WTC11 (cell line): ENCODE data around the gene HOXD13. TPM values are rescaled to one million over a fixed set of nuclear protein-coding genes. Genes with fewer than 3 reads are reported as not detected.

Source experiments
- ATAC-seq: fragments of 200-7000 bp; cut with Tn5 transposase; 2 replicates; pipeline ENCODE4 v1.10.0; 2021; ENCODE audit warnings: mild to moderate bottlenecking, moderate library complexity
- CTCF ChIA-PET: fragments of 300-600 bp; sonication (Branson Sonifier 250); formaldehyde crosslinking; loops from one replicate; lab custom pipeline; 2021; ENCODE audit warnings: antibody characterized with exemption; lab: Charles Lee
- POLR2A ChIA-PET: fragments of 350-600 bp; sonication (Branson Sonifier 250); formaldehyde crosslinking; loops from one replicate; lab custom pipeline; 2021; ENCODE audit warnings: antibody characterized with exemption; lab: Charles Lee
- DNase-seq: peaks from one replicate; pipeline ENCODE4 v3.0.0; 2021; ENCODE audit warnings: low spot score
- H3K27ac Mint-ChIP-seq: 2 replicates; pipeline ENCODE4 v1.8.0; 2021; ENCODE audit warnings: mixed read lengths
- H3K27me3 Mint-ChIP-seq: 2 replicates; pipeline ENCODE4 v1.8.0; 2021; ENCODE audit warnings: low read depth, mild to moderate bottlenecking, moderate library complexity, mixed read lengths
- H3K36me3 Mint-ChIP-seq: 2 replicates; pipeline ENCODE4 v1.8.0; 2021; ENCODE audit warnings: mixed read lengths
- H3K4me1 Mint-ChIP-seq: 2 replicates; pipeline ENCODE4 v1.8.0; 2022; ENCODE audit warnings: mixed read lengths
- H3K4me3 Mint-ChIP-seq: 2 replicates; pipeline ENCODE4 v1.8.0; 2021; ENCODE audit warnings: mild to moderate bottlenecking, moderate library complexity, mixed read lengths
- H3K9me3 Mint-ChIP-seq: 2 replicates; pipeline ENCODE4 v1.8.0; 2021; ENCODE audit warnings: mixed read lengths
- ATF3 ChIP-seq: sonication (generic); formaldehyde crosslinking; conservative IDR thresholded peaks from 2 replicates; pipeline ENCODE4 v1.8.1; 2022; ENCODE audit warnings: mild to moderate bottlenecking, missing genetic modification reagents
- CBFB ChIP-seq: sonication (generic); formaldehyde crosslinking; IDR thresholded peaks from 2 replicates; pipeline ENCODE4 v1.8.1; 2022; ENCODE audit warnings: mild to moderate bottlenecking, low read depth, missing genetic modification reagents
- CREB1 ChIP-seq: sonication (generic); formaldehyde crosslinking; IDR thresholded peaks from 2 replicates; pipeline ENCODE4 v1.8.0; 2023; ENCODE audit warnings: mild to moderate bottlenecking, missing genetic modification reagents
- CTCF ChIP-seq: fragments of 200-600 bp; IDR thresholded peaks from 2 replicates; pipeline ENCODE4 v1.8.0; 2022; ENCODE audit warnings: antibody characterized with exemption
- FOXP1 ChIP-seq: sonication (generic); formaldehyde crosslinking; IDR thresholded peaks from 2 replicates; pipeline ENCODE4 v1.8.0; 2022; ENCODE audit warnings: missing genetic modification reagents, mild to moderate bottlenecking, moderate library complexity, borderline replicate concordance
- GABPB1 ChIP-seq: sonication (generic); formaldehyde crosslinking; IDR thresholded peaks from 2 replicates; pipeline ENCODE4 v1.8.1; 2023; ENCODE audit warnings: mild to moderate bottlenecking, missing genetic modification reagents
- JUN ChIP-seq: sonication (generic); formaldehyde crosslinking; IDR thresholded peaks from 2 replicates; pipeline ENCODE4 v1.8.0; 2023; ENCODE audit warnings: mild to moderate bottlenecking, missing genetic modification reagents
- NFATC4 ChIP-seq: fragments of 250-450 bp; sonication (Bioruptor Pico); IDR thresholded peaks from 2 replicates; pipeline ENCODE4 v1.9.0; 2021; ENCODE audit warnings: mild to moderate bottlenecking
- RELA ChIP-seq: sonication (generic); formaldehyde crosslinking; IDR thresholded peaks from 2 replicates; pipeline ENCODE4 v1.8.1; 2022; ENCODE audit warnings: missing genetic modification reagents, mild to moderate bottlenecking, borderline replicate concordance
- SMAD3 ChIP-seq: sonication (generic); formaldehyde crosslinking; IDR thresholded peaks from 2 replicates; pipeline ENCODE4 v1.8.0; 2022; ENCODE audit warnings: missing genetic modification reagents, mild to moderate bottlenecking, borderline replicate concordance
- ZNF219 ChIP-seq: sonication (generic); formaldehyde crosslinking; IDR thresholded peaks from 2 replicates; pipeline ENCODE4 v1.8.0; 2023; ENCODE audit warnings: missing genetic modification reagents, mild to moderate bottlenecking, borderline replicate concordance
- ZNF416 ChIP-seq: fragments of 250-450 bp; sonication (Bioruptor Pico); IDR thresholded peaks from 2 replicates; pipeline ENCODE4 v1.9.0; 2021; ENCODE audit warnings: mild to moderate bottlenecking, inconsistent platforms
- total RNA-seq: library from RNA; stranded (reverse); gene quantifications from 3 replicates; pipeline ENCODE4 v1.2.3, GENCODE V29; 2021
- TF ChIP-seq, protein P1 (sequence below): sonication (generic); formaldehyde crosslinking; IDR thresholded peaks from 2 replicates; pipeline ENCODE4 v1.8.0; 2022; ENCODE audit warnings: mild to moderate bottlenecking, missing genetic modification reagents
- TF ChIP-seq, protein P2 (sequence below): sonication (generic); formaldehyde crosslinking; IDR thresholded peaks from 2 replicates; pipeline ENCODE4 v1.8.1; 2022; ENCODE audit warnings: mild to moderate bottlenecking, moderate library complexity, missing genetic modification reagents
- TF ChIP-seq, protein P3 (sequence below): fragments of 250-450 bp; sonication (Bioruptor Pico); IDR thresholded peaks from 2 replicates; pipeline ENCODE4 v1.9.0; 2021; ENCODE audit warnings: mild to moderate bottlenecking, borderline replicate concordance
- TF ChIP-seq, protein P4 (sequence below): sonication (generic); formaldehyde crosslinking; IDR thresholded peaks from 2 replicates; pipeline ENCODE4 v1.8.0; 2023; ENCODE audit warnings: missing genetic modification reagents, mild to moderate bottlenecking, borderline replicate concordance

Gene HOXD13
- total RNA-seq, 1 experiment from 2014 or later, result not detected

DNA sequence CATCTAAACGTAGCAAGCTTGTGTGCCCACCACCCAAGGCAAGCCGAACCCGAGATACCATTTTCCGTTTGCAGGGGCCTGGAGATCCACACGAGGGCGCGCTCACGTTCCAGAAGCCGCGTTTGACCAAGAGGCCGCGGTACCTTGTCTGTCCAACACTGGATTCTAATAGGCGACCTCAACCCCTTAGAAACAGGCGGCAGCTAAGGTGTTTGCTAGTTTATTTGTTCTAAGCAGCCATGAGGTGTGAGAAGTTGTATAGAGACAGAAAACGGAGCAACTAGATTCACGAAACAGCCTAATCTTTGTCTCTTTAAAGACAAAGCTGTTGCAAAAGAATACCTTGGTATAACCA, 18.8 kb downstream of the HOXD13 start:
- Mint-ChIP-seq H3K36me3 (0 out of 2 replicates have a peak, but pooled peaks cover 4% of the 10 kb centered on the region), H3K27me3 (peaks cover 98% of the 10 kb centered on the region), H3K4me3 (no peak overlapping the region), H3K9me3 (no peaks in the 10 kb centered on the region), H3K27ac (no peak overlapping the region), H3K4me1 (peaks cover 29% of the 10 kb centered on the region)
- CTCF ChIA-PET, result interaction anchor here (0.6 to 2.2 kb wide), 14 partner anchors 10 to 547 kb away, joined by 3 to 15 read pairs (median 3); partner anchors contain the start of gene HOXD9
- DNase-seq, result peak; percentile 80
- TF ChIP-seq ATF3 (CRISPR knock-in tag) (no peak), GABPB1 (CRISPR knock-in tag) (peak; percentile 26; the same call in 1 of the 2 replicates), CTCF (peak; percentile 40; the same call in 1 of the 2 replicates)
- ATAC-seq, result peak; percentile 12
- POLR2A ChIA-PET, result no interaction called here

DNA sequence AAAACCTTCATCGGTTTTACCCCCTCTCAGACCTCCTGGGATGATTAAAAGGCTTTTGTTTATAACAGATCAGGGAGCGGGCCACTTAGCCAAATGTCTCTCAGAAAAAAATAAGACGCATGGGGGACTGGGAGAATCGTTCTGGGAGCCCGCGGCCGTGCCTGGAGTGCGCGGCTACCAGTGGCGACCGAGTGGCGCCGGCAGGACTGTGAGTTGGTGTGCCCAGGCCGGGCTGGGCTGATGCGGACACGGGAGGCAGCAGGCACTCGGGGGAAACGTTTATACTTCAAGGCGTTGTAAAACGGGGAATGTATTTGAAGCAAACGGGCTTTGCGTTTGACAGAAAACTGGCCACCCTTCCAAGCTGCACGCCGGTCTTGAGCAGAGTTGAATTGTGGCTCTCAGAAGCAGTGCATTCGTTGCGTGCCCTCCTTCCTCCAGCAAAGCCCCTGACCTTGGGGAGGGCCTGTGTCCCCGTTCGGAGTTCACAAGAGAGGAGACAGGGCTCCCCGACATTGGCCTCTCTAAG, 19.4 kb downstream of the HOXD13 start:
- POLR2A ChIA-PET, result no interaction called here
- Mint-ChIP-seq H3K27me3 (peaks cover 98% of the 10 kb centered on the region), H3K9me3 (peaks cover 3% of the 10 kb centered on the region), H3K36me3 (0 out of 2 replicates have a peak, but pooled peaks cover 7% of the 10 kb centered on the region), H3K27ac (no peak overlapping the region)
- DNase-seq, result no peak
- CTCF ChIA-PET, result interaction anchor here (0.6 to 2.2 kb wide), 11 partner anchors 9 to 548 kb away, joined by 3 to 15 read pairs (median 3); partner anchors contain the start of gene HOXD9
- no peak for TF ChIP-seq SMAD3
- TF ChIP-seq, protein P1, sequence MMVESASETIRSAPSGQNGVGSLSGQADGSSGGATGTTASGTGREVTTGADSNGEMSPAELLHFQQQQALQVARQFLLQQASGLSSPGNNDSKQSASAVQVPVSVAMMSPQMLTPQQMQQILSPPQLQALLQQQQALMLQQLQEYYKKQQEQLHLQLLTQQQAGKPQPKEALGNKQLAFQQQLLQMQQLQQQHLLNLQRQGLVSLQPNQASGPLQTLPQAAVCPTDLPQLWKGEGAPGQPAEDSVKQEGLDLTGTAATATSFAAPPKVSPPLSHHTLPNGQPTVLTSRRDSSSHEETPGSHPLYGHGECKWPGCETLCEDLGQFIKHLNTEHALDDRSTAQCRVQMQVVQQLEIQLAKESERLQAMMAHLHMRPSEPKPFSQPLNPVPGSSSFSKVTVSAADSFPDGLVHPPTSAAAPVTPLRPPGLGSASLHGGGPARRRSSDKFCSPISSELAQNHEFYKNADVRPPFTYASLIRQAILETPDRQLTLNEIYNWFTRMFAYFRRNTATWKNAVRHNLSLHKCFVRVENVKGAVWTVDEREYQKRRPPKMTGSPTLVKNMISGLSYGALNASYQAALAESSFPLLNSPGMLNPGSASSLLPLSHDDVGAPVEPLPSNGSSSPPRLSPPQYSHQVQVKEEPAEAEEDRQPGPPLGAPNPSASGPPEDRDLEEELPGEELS (CRISPR knock-in tag), result no peak
- no peak for TF ChIP-seq RELA (CRISPR knock-in tag)
- TF ChIP-seq JUN (CRISPR knock-in tag), result no peak
- TF ChIP-seq, protein P2, sequence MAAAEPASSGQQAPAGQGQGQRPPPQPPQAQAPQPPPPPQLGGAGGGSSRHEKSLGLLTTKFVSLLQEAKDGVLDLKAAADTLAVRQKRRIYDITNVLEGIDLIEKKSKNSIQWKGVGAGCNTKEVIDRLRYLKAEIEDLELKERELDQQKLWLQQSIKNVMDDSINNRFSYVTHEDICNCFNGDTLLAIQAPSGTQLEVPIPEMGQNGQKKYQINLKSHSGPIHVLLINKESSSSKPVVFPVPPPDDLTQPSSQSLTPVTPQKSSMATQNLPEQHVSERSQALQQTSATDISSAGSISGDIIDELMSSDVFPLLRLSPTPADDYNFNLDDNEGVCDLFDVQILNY, result no peak
- TF ChIP-seq CREB1 (CRISPR knock-in tag), result no peak
- TF ChIP-seq, protein P3, sequence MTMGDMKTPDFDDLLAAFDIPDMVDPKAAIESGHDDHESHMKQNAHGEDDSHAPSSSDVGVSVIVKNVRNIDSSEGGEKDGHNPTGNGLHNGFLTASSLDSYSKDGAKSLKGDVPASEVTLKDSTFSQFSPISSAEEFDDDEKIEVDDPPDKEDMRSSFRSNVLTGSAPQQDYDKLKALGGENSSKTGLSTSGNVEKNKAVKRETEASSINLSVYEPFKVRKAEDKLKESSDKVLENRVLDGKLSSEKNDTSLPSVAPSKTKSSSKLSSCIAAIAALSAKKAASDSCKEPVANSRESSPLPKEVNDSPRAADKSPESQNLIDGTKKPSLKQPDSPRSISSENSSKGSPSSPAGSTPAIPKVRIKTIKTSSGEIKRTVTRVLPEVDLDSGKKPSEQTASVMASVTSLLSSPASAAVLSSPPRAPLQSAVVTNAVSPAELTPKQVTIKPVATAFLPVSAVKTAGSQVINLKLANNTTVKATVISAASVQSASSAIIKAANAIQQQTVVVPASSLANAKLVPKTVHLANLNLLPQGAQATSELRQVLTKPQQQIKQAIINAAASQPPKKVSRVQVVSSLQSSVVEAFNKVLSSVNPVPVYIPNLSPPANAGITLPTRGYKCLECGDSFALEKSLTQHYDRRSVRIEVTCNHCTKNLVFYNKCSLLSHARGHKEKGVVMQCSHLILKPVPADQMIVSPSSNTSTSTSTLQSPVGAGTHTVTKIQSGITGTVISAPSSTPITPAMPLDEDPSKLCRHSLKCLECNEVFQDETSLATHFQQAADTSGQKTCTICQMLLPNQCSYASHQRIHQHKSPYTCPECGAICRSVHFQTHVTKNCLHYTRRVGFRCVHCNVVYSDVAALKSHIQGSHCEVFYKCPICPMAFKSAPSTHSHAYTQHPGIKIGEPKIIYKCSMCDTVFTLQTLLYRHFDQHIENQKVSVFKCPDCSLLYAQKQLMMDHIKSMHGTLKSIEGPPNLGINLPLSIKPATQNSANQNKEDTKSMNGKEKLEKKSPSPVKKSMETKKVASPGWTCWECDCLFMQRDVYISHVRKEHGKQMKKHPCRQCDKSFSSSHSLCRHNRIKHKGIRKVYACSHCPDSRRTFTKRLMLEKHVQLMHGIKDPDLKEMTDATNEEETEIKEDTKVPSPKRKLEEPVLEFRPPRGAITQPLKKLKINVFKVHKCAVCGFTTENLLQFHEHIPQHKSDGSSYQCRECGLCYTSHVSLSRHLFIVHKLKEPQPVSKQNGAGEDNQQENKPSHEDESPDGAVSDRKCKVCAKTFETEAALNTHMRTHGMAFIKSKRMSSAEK (CRISPR knock-in tag), result no peak
- TF ChIP-seq, protein P4, sequence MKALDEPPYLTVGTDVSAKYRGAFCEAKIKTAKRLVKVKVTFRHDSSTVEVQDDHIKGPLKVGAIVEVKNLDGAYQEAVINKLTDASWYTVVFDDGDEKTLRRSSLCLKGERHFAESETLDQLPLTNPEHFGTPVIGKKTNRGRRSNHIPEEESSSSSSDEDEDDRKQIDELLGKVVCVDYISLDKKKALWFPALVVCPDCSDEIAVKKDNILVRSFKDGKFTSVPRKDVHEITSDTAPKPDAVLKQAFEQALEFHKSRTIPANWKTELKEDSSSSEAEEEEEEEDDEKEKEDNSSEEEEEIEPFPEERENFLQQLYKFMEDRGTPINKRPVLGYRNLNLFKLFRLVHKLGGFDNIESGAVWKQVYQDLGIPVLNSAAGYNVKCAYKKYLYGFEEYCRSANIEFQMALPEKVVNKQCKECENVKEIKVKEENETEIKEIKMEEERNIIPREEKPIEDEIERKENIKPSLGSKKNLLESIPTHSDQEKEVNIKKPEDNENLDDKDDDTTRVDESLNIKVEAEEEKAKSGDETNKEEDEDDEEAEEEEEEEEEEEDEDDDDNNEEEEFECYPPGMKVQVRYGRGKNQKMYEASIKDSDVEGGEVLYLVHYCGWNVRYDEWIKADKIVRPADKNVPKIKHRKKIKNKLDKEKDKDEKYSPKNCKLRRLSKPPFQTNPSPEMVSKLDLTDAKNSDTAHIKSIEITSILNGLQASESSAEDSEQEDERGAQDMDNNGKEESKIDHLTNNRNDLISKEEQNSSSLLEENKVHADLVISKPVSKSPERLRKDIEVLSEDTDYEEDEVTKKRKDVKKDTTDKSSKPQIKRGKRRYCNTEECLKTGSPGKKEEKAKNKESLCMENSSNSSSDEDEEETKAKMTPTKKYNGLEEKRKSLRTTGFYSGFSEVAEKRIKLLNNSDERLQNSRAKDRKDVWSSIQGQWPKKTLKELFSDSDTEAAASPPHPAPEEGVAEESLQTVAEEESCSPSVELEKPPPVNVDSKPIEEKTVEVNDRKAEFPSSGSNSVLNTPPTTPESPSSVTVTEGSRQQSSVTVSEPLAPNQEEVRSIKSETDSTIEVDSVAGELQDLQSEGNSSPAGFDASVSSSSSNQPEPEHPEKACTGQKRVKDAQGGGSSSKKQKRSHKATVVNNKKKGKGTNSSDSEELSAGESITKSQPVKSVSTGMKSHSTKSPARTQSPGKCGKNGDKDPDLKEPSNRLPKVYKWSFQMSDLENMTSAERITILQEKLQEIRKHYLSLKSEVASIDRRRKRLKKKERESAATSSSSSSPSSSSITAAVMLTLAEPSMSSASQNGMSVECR, result no peak
- TF ChIP-seq FOXP1, result no peak
- no peak for TF ChIP-seq ATF3 (CRISPR knock-in tag)
- no peak for TF ChIP-seq CBFB (CRISPR knock-in tag)
- no peak for TF ChIP-seq ZNF416 (CRISPR knock-in tag)
- TF ChIP-seq ZNF219, result no peak
- TF ChIP-seq NFATC4, result no peak
- TF ChIP-seq, all 79 proteins: peak for 0
- Mint-ChIP-seq H3K4me3 (no peak overlapping the region), H3K4me1 (peaks cover 27% of the 10 kb centered on the region)
- no peak for ATAC-seq
